Upper lobe of left lung (tissue), 4 donors: Measurements from ENCODE around the gene PDIA4.

Experiments used
- EP300 ChIP-seq, 4 donors: sonication (generic); formaldehyde crosslinking; IDR thresholded peaks; one replicate each; pipeline ENCODE4 v1.5.1; 2017; ENCODE audit warnings: antibody characterized with exemption in 4 of 4, control low read depth in 2 of 4
- POLR2A ChIP-seq, 4 donors: fragments of 450-650 bp; IDR thresholded peaks; one replicate each; pipeline ENCODE4 v1.5.1; 2016 to 2017; ENCODE audit warnings: antibody characterized with exemption in 4 of 4, mild to moderate bottlenecking in 2 of 4
- POLR2AphosphoS5 ChIP-seq, 2 donors: sonication (generic); formaldehyde crosslinking; IDR thresholded peaks; one replicate each; pipeline ENCODE4 v1.5.1; 2017; ENCODE audit warnings: antibody characterized with exemption in 2 of 2
- TF ChIP-seq, protein P1 (sequence below), 6 experiments: fragments of 450-650 bp in 4 of 6; fragments of 200-600 bp in 2 of 6; sonication (generic) in 2 of 6; IDR thresholded peaks; one replicate each; pipeline ENCODE4 v1.5.1; 2016 to 2019; ENCODE audit warnings: antibody characterized with exemption in 6 of 6

GRCh38 chr7:149021725-149022062 is 6.6 kb downstream of the PDIA4 start:
- TF ChIP-seq, protein P1, sequence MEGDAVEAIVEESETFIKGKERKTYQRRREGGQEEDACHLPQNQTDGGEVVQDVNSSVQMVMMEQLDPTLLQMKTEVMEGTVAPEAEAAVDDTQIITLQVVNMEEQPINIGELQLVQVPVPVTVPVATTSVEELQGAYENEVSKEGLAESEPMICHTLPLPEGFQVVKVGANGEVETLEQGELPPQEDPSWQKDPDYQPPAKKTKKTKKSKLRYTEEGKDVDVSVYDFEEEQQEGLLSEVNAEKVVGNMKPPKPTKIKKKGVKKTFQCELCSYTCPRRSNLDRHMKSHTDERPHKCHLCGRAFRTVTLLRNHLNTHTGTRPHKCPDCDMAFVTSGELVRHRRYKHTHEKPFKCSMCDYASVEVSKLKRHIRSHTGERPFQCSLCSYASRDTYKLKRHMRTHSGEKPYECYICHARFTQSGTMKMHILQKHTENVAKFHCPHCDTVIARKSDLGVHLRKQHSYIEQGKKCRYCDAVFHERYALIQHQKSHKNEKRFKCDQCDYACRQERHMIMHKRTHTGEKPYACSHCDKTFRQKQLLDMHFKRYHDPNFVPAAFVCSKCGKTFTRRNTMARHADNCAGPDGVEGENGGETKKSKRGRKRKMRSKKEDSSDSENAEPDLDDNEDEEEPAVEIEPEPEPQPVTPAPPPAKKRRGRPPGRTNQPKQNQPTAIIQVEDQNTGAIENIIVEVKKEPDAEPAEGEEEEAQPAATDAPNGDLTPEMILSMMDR (IDR thresholded peaks at IDR 0.05), result no peak
- TF ChIP-seq POLR2A (IDR thresholded peaks at IDR 0.05), result no peak
- no peak for TF ChIP-seq POLR2AphosphoS5 (IDR thresholded peaks at IDR 0.05)
- TF ChIP-seq EP300 (IDR thresholded peaks at IDR 0.05), result no peak
